Vagina (tissue), 2 donors: ENCODE data around the gene CDC16.

Source experiments
- CTCF ChIP-seq, 3 experiments: fragments of 450-650 bp in 2 of 3; fragments of 200-600 bp in 1 of 3; sonication (generic) in 1 of 3; IDR thresholded peaks; one replicate each; pipeline ENCODE4 v1.5.1; 2017 to 2019; ENCODE audit warnings: antibody characterized with exemption in 3 of 3, mild to moderate bottlenecking in 2 of 3, moderate library complexity in 2 of 3
- POLR2A ChIP-seq, 2 donors: fragments of 450-650 bp; IDR thresholded peaks; one replicate each; pipeline ENCODE4 v1.6.1; 2017; ENCODE audit warnings: antibody characterized with exemption in 2 of 2, mild to moderate bottlenecking in 2 of 2, moderate library complexity in 2 of 2

DNA sequence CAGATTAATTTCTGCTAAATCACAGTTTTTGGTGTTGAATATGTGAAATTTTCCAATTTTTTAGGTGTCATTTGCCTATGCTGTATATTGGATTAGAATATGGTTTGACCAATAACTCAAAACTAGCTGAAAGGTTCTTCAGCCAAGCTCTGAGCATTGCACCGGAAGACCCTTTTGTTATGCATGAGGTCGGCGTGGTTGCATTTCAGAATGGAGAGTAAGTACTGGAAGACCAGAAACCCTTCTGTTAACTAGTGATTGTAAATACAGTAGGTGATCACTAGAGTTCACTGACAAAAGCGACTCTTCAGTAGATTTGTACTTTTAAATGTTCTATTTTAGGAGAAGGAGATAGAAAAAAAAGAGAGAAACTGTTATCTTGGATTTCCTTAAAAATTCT lies 22.3 kb downstream of the CDC16 start:
- TF ChIP-seq POLR2A (IDR thresholded peaks at IDR 0.05) = no peak
- TF ChIP-seq CTCF (IDR thresholded peaks at IDR 0.05) = no peak
